Measurements from ENCODE around the gene AXIN1. TPM values are rescaled to one million over a fixed set of nuclear protein-coding genes. Genes with fewer than 3 reads are reported as not detected.

AXIN1 gene
- total and polyA plus RNA-seq, 2 donors (not counting 3 experiments of a cell fraction or from before 2014, with no cell fraction given): 8.3 to 21.9 TPM

DNA sequence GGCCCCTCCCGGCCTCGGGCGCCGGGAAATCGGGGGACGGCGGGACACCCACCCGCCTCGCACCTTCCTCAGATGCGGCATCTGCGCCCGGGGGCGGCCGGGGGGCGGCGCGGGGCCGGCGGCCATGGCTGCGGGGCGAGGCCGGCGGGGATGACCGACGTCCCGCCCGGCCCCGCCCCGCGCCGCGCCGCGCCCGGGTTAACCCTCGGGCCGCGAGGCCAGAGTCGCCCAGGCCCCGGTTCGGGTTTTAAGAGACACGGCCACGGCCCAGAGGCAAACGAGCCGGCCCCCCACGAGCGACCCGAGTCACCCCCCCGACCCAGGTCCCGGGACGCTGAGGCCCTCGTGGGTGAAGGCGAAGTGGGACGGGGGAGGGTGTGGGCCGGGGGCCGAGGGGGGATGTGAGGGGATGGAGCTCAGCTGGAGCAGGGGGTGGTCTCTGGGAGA is 76.7 kb downstream of the AXIN1 start, which contains the start of gene RGS11:
RGS11 (minus strand) TSS at position 159 of the 447 bp plus-strand sequence; CDS start at position 126, 33 bp downstream.
- ChIA-PET CTCF (no interaction called here), POLR2A (no interaction called here)
- Histone ChIP-seq H4K20me1 (replicated peaks; ENCODE audit: control insufficient read depth, extremely low read depth, insufficient read depth, low read length) (no peaks in the 10 kb centered on the region), H3K4me2 (ENCODE audit: insufficient read depth, low read length) (peak within 1 kb of the TSS; percentile 17), H2AFZ (ENCODE audit: low read depth, low read length) (peak within 1 kb of the TSS; percentile 54), H3K36me3 (ENCODE audit: control insufficient read depth in 2 of 2, extremely low read depth in 1 of 2, insufficient read depth in 2 of 2, low read length in 2 of 2) (no peaks in the 10 kb centered on the region), H3K27me3 (ENCODE audit: control insufficient read depth in 2 of 2, insufficient read depth in 2 of 2, low read length in 2 of 2) (peaks cover 0 to 2% of the 10 kb centered on the region in 2 experiments), H3K4me3 (replicated peaks in 1 of 3; ENCODE audit: insufficient read depth in 1 of 3, low read depth in 1 of 3, low read length in 3 of 3) (peak within 1 kb of the TSS in 1 of 3 experiments; percentile 41), H3K79me2 (ENCODE audit: control insufficient read depth, insufficient read depth, low read length) (no peaks in the 10 kb centered on the region), H3K9me1 (replicated peaks; ENCODE audit: control insufficient read depth, extremely low read depth, insufficient read depth, low read length) (no peaks in the 10 kb centered on the region), H3K9ac (replicated peaks; ENCODE audit: extremely low read depth, insufficient read depth, low read length) (no peak within 1 kb of the TSS), H3K9me3 (replicated peaks; ENCODE audit: control insufficient read depth, insufficient read depth, low read length) (no peaks in the 10 kb centered on the region), H3K27ac (ENCODE audit: insufficient read depth, low read depth, low read length) (no peak within 1 kb of the TSS), H3K4me1 (ENCODE audit: control insufficient read depth, extremely low read depth, insufficient read depth, low read length) (peaks cover 3% of the 10 kb centered on the region)
- BruUV-seq (replicated peaks): no TSS peak
- TF ChIP-seq POLR2AphosphoS5 (IDR thresholded peaks at IDR 0.05; ENCODE audit: insufficient read depth, low read depth, low read length) (no peak), FOS (IDR thresholded peaks at IDR 0.05; ENCODE audit: borderline replicate concordance, insufficient read depth, low read length) (no peak), EZH2 (IDR thresholded peaks at IDR 0.05; ENCODE audit: borderline replicate concordance, low read depth, low read length, severe bottlenecking) (no peak), POLR2A (IDR thresholded peaks at IDR 0.05; ENCODE audit: low read depth, low read length) (no peak)
- no peak for FAIRE-seq
- DNase-seq (ENCODE audit: low read depth, low spot score): no peak
- dilution Hi-C loops (cut with MboI; ENCODE audit: extremely low pct_ligation_motif_present, low sequenced_read_pairs) (no loop called here), intact Hi-C loops (cut with micrococcal nuclease) (no loop called here)

DNA sequence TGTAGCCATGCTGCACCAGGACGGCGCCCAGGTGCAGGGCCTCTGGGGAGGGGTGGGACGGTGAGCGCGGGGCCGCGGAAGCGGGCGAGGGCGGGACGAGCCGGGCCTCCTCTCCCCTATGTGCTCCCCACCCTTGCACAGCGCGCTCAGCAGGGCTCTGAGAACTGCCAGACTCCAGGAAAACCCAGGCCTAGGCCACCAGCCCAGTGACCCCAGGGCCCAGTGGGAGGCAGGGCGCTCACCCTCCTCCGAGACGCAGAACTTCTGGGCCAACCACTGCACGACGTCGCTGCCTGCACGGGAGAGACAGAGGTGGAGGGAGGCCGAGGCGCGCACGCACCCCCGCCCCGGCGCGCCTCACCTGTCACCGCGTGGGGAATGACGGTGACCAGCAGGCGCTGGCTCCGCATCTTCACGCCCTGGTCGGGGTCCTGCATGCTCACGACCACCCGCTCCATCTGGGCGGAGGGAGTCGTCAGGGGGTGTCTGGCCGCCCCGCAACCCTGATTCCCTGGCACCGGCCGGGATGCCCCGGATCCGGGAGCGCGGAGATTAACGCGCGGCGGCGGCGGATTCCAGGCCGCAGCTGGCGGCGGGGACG is 77.4 kb downstream of the AXIN1 start:
- H3K4me2 ChIP-seq (ENCODE audit: insufficient read depth, low read length): peak overlapping the region; percentile 17
- ChIA-PET POLR2A (no interaction called here), CTCF (interaction anchor here (1.1 kb wide), 1 partner anchor 87 kb away, joined by 4 read pairs; no protein-coding TSS in a partner anchor)
- H3K9me3 ChIP-seq (replicated peaks; ENCODE audit: control insufficient read depth, insufficient read depth, low read length): no peaks in the 10 kb centered on the region
- FAIRE-seq (no peak), DNase-seq (ENCODE audit: low read depth, low spot score) (no peak)
- H4K20me1 ChIP-seq (replicated peaks; ENCODE audit: control insufficient read depth, extremely low read depth, insufficient read depth, low read length): no peaks in the 10 kb centered on the region
- no peaks in the 10 kb centered on the region for H3K36me3 ChIP-seq (ENCODE audit: control insufficient read depth in 2 of 2, extremely low read depth in 1 of 2, insufficient read depth in 2 of 2, low read length in 2 of 2)
- H3K79me2 ChIP-seq (ENCODE audit: control insufficient read depth, insufficient read depth, low read length): no peaks in the 10 kb centered on the region
- BruUV-seq (replicated peaks): no TSS peak
- dilution Hi-C loops (cut with MboI; ENCODE audit: extremely low pct_ligation_motif_present, low sequenced_read_pairs) (no loop called here), intact Hi-C loops (cut with micrococcal nuclease) (no loop called here)
- peaks cover 0 to 2% of the 10 kb centered on the region in 2 experiments for H3K27me3 ChIP-seq (ENCODE audit: control insufficient read depth in 2 of 2, insufficient read depth in 2 of 2, low read length in 2 of 2)
- TF ChIP-seq, protein P1, sequence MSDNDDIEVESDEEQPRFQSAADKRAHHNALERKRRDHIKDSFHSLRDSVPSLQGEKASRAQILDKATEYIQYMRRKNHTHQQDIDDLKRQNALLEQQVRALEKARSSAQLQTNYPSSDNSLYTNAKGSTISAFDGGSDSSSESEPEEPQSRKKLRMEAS (IDR thresholded peaks at IDR 0.05; ENCODE audit: insufficient read depth, insufficient read length): no peak
- no peak for TF ChIP-seq JUN (IDR thresholded peaks at IDR 0.05; ENCODE audit: borderline replicate concordance, insufficient read depth, insufficient read length, low read depth)
- TF ChIP-seq MYC (IDR thresholded peaks at IDR 0.05; ENCODE audit: low read depth, low read length): no peak
- TF ChIP-seq, protein P2, sequence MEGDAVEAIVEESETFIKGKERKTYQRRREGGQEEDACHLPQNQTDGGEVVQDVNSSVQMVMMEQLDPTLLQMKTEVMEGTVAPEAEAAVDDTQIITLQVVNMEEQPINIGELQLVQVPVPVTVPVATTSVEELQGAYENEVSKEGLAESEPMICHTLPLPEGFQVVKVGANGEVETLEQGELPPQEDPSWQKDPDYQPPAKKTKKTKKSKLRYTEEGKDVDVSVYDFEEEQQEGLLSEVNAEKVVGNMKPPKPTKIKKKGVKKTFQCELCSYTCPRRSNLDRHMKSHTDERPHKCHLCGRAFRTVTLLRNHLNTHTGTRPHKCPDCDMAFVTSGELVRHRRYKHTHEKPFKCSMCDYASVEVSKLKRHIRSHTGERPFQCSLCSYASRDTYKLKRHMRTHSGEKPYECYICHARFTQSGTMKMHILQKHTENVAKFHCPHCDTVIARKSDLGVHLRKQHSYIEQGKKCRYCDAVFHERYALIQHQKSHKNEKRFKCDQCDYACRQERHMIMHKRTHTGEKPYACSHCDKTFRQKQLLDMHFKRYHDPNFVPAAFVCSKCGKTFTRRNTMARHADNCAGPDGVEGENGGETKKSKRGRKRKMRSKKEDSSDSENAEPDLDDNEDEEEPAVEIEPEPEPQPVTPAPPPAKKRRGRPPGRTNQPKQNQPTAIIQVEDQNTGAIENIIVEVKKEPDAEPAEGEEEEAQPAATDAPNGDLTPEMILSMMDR (IDR thresholded peaks at IDR 0.05; ENCODE audit: extremely low read depth in 1 of 2, insufficient read depth in 1 of 2, low read depth in 1 of 2, low read length in 2 of 2): no peak
- TF ChIP-seq FOS (IDR thresholded peaks at IDR 0.05; ENCODE audit: borderline replicate concordance, insufficient read depth, low read length): no peak
- TF ChIP-seq POLR2AphosphoS5 (IDR thresholded peaks at IDR 0.05; ENCODE audit: insufficient read depth, low read depth, low read length): no peak
- no peak for TF ChIP-seq POLR2A (IDR thresholded peaks at IDR 0.05; ENCODE audit: low read depth, low read length)
- TF ChIP-seq GATA2 (IDR thresholded peaks at IDR 0.05; ENCODE audit: insufficient read depth, insufficient read length, low read depth, low read length): no peak
- no peak for TF ChIP-seq EZH2 (IDR thresholded peaks at IDR 0.05; ENCODE audit: borderline replicate concordance, low read depth, low read length, severe bottlenecking)
- peak overlapping the region; percentile 30 for H2AFZ ChIP-seq (ENCODE audit: low read depth, low read length)
- peak overlapping the region in 1 of 3 experiments; percentile 41 for H3K4me3 ChIP-seq (replicated peaks in 1 of 3; ENCODE audit: insufficient read depth in 1 of 3, low read depth in 1 of 3, low read length in 3 of 3)
- no peaks in the 10 kb centered on the region for H3K9me1 ChIP-seq (replicated peaks; ENCODE audit: control insufficient read depth, extremely low read depth, insufficient read depth, low read length)
- H3K27ac ChIP-seq (ENCODE audit: insufficient read depth, low read depth, low read length): no peak overlapping the region
- H3K4me1 ChIP-seq (ENCODE audit: control insufficient read depth, extremely low read depth, insufficient read depth, low read length): peaks cover 3% of the 10 kb centered on the region
- no peak overlapping the region for H3K9ac ChIP-seq (replicated peaks; ENCODE audit: extremely low read depth, insufficient read depth, low read length)

Data from endothelial cell of umbilical vein (primary cell).